ENCODE measurements around the gene AOAH.

The AOAH gene

DNA sequence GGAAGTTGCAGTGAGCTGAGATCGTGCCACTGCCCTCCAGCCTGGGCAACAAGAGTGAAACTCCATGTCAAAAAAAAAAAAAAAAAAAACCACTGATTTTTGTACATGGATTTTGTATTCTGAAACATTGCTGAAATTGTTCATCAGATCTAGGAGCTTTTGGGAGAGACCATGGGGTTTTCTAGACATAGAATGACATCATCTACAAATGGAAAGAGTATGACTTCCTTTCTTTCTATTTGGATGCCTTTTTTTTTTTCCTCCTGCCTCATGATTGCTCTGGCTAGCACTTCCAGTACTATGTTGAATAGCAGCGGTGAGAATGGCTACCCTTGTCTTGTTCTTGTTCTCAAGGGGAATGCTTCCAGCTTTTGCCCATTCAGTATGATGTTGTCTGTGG lies 245.5 kb downstream of the AOAH start:
- H3K4me3 ChIP-seq (ENCODE audit: control insufficient read depth, low read depth, low read length) = no peak overlapping the region
- TF ChIP-seq, protein P1, sequence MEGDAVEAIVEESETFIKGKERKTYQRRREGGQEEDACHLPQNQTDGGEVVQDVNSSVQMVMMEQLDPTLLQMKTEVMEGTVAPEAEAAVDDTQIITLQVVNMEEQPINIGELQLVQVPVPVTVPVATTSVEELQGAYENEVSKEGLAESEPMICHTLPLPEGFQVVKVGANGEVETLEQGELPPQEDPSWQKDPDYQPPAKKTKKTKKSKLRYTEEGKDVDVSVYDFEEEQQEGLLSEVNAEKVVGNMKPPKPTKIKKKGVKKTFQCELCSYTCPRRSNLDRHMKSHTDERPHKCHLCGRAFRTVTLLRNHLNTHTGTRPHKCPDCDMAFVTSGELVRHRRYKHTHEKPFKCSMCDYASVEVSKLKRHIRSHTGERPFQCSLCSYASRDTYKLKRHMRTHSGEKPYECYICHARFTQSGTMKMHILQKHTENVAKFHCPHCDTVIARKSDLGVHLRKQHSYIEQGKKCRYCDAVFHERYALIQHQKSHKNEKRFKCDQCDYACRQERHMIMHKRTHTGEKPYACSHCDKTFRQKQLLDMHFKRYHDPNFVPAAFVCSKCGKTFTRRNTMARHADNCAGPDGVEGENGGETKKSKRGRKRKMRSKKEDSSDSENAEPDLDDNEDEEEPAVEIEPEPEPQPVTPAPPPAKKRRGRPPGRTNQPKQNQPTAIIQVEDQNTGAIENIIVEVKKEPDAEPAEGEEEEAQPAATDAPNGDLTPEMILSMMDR (conservative IDR thresholded peaks at IDR 0.05; ENCODE audit: control insufficient read depth, insufficient read depth, low read depth, low read length) = no peak
- DNase-seq (ENCODE audit: low read depth) = no peak

DNA sequence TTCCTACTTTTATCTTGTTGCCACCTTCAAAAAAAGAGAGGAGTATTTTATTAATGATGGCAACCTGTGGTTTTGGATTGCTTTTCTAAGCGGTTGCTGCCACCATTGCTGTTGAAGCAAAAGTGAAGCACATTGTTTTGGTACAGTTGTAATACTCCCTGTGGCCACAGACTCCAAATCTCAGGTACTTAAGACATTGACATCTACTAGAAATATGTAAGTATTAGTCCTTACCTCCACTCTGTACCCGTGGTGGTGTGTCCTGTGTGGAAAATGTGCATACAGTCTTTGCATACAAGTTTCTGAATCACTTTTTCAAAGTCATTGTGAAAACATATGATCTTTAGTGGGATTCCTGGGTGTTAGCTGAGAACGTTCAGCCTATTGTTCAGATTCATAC lies 248.9 kb downstream of the AOAH start:
- H3K4me3 ChIP-seq (ENCODE audit: control insufficient read depth, low read depth, low read length) = no peak overlapping the region
- TF ChIP-seq, protein P1 (conservative IDR thresholded peaks at IDR 0.05; ENCODE audit: control insufficient read depth, insufficient read depth, low read depth, low read length) = no peak
- DNase-seq (ENCODE audit: low read depth) = no peak

DNA sequence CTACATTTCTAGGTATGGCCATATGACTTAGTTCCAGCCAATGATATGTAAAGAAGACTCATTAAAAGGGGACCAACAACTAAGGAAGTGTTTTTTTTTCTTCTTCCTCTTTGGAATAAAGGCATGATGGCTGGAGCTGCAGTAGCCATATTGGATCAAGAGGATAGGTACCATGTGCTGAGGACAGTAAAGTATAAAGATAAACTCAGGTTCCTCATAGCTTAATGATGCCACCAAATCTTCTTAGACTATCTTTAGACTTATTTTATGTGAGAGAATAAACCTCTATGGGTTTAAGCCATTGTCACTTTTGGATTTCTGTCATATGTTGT lies 249.3 kb downstream of the AOAH start:
- no peak overlapping the region for H3K4me3 ChIP-seq (ENCODE audit: control insufficient read depth, low read depth, low read length)
- DNase-seq (ENCODE audit: low read depth) = no peak
- TF ChIP-seq, protein P1 (conservative IDR thresholded peaks at IDR 0.05; ENCODE audit: control insufficient read depth, insufficient read depth, low read depth, low read length) = no peak

DNA sequence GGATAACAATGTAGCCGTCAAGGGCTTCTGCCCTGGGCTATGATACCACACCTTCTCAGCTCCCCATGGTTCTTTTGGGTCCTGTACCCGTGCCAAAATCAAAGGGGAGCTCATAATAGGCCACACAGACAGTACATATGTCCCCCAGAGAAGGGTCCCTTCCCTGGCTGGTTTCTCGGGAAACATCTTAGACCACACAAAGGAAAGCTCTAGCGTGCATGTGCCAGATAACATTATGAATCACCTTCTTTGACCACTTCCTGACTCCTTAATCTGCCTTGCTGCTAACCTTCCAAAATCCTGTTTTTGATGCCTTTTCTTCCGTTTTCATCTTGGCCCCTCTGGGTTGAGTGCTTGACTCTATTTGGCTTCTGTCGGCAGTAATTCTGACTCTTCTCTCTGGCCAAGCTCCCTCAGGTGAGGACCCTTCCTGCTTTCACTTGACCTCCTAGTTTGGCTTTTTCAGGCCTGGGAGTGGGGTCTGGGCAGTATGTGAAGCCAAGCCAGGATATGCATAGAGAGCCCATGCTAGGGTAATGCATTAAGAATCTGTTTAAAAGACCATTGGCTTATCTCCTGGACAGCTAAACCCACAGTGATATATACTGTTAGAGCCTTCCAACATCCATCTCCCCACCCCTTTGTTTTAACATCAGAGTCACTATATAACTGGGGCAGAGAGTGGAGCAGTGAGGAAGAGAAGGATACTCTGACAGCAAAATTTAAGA lies 249.8 kb downstream of the AOAH start:
- DNase-seq (ENCODE audit: low read depth) = peak; percentile 29
- H3K4me3 ChIP-seq (ENCODE audit: control insufficient read depth, low read depth, low read length) = no peak overlapping the region
- TF ChIP-seq, protein P1 (conservative IDR thresholded peaks at IDR 0.05; ENCODE audit: control insufficient read depth, insufficient read depth, low read depth, low read length) = no peak

DNA sequence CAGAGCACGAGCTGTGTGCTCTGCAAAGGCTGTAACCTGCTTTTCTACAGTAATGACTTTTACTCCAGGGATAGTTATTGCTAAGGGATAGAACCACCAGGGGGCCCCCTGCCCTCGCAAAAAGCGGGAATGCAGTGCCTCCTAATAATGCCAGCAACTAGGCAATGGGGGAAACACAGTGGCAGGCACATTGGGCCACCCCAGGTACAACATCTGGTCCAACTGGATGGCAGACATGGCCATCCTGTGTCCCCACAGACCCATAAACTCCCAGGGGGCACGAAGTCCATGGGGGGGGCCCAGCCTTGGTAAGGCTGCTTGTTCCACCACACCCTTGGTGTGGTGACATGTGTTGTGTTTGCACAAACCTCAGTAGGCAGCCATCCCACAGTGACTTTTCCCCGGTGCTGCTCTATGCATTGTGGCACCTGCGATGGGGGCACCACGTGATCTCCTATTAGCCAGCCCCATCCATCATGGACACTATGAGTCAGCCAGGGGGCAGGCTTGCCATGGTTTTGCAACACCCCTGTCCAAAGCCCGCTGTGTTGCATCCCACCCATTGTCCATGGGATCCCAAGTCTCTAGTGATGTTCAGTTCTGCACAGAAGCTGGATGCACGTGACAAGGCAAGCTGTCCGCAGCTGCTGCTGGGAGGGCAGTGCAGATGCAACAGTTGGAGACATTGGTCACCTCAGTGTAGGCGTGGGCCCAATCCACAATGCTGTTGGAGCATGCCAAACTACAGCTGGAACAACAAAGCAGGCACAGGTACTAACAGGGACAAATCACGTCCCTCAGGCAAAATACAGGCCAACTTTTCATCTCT lies 250.6 kb downstream of the AOAH start:
- TF ChIP-seq, protein P1 (conservative IDR thresholded peaks at IDR 0.05; ENCODE audit: control insufficient read depth, insufficient read depth, low read depth, low read length) = peak; percentile 57
- peak; percentile 25 for DNase-seq (ENCODE audit: low read depth)
- no peak overlapping the region for H3K4me3 ChIP-seq (ENCODE audit: control insufficient read depth, low read depth, low read length)

DNA sequence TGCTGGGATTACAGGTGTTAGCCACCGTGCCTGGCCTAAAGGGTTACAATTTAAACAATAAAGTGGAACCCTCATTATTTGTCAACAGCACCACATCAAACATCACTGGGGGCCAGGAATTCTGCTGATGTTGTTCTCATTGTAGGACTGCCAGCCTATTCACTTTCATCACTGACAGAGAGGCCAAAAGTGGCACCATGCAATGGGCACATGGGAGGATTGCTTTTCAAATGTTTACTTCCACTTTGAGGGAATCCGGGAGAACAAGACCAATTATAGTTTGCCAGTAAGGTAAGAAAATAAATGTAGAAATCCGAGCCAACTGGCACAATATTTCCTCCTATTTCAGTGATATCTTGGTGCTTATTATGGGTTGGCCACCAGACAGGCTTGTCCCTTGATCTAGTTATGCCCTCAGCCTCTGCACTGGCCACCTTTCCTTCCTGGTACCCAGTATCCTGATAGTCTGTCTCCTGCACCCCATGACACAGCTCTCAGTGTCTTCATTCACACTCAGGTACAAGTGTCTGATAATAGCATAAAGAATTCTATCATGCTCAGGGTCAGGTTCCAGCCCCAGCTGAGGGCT lies 252.1 kb downstream of the AOAH start:
- TF ChIP-seq, protein P1 (conservative IDR thresholded peaks at IDR 0.05; ENCODE audit: control insufficient read depth, insufficient read depth, low read depth, low read length) = no peak
- DNase-seq (ENCODE audit: low read depth) = no peak
- H3K4me3 ChIP-seq (ENCODE audit: control insufficient read depth, low read depth, low read length) = no peak overlapping the region

Data from fibroblast of mammary gland (primary cell).